ENCODE data around the gene INO80E. TPM values are rescaled to one million over a fixed set of nuclear protein-coding genes. Genes with fewer than 3 reads are reported as not detected.

Gene INO80E
- total and polyA plus RNA-seq, 2 of the 8 experiments (the other 6 are each of a cell fraction or from before 2014, with no cell fraction given) = 43.0 to 91.2 TPM

DNA sequence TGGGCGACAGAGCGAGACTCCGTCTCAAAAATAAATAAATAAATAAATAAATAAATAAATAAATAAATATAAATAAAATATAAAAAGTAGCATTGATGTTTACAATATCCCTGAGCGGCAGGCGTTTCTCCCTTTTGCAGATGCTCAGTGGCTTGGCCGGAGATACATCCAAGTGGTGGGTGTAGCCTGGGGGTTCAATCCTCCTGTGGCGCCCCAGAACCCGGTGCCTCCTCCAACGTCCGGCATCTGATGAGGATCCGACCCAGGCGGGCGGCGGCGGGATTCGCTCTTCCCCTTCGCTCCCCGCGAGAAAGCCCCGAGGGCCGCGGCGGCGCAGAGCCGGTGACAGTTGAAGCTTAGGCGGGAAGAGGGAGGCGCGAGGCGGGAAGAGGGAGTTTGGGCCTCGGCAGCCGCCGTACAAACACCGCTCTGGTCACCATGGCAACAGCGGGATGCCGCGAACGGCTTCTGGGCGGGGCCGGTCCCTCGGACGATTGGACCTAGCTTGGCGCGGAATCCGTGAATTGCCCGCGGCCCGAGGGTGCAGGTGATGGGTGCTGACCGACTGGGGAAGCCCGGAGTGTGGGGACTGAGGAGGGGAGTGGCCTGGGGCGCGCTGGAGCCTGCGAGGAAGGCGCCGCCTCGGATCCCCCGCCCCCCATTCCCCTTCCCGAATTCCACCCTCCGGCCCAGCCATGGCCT lies 56.8 kb downstream of the INO80E start (continued):
- TF ChIP-seq, protein P1, sequence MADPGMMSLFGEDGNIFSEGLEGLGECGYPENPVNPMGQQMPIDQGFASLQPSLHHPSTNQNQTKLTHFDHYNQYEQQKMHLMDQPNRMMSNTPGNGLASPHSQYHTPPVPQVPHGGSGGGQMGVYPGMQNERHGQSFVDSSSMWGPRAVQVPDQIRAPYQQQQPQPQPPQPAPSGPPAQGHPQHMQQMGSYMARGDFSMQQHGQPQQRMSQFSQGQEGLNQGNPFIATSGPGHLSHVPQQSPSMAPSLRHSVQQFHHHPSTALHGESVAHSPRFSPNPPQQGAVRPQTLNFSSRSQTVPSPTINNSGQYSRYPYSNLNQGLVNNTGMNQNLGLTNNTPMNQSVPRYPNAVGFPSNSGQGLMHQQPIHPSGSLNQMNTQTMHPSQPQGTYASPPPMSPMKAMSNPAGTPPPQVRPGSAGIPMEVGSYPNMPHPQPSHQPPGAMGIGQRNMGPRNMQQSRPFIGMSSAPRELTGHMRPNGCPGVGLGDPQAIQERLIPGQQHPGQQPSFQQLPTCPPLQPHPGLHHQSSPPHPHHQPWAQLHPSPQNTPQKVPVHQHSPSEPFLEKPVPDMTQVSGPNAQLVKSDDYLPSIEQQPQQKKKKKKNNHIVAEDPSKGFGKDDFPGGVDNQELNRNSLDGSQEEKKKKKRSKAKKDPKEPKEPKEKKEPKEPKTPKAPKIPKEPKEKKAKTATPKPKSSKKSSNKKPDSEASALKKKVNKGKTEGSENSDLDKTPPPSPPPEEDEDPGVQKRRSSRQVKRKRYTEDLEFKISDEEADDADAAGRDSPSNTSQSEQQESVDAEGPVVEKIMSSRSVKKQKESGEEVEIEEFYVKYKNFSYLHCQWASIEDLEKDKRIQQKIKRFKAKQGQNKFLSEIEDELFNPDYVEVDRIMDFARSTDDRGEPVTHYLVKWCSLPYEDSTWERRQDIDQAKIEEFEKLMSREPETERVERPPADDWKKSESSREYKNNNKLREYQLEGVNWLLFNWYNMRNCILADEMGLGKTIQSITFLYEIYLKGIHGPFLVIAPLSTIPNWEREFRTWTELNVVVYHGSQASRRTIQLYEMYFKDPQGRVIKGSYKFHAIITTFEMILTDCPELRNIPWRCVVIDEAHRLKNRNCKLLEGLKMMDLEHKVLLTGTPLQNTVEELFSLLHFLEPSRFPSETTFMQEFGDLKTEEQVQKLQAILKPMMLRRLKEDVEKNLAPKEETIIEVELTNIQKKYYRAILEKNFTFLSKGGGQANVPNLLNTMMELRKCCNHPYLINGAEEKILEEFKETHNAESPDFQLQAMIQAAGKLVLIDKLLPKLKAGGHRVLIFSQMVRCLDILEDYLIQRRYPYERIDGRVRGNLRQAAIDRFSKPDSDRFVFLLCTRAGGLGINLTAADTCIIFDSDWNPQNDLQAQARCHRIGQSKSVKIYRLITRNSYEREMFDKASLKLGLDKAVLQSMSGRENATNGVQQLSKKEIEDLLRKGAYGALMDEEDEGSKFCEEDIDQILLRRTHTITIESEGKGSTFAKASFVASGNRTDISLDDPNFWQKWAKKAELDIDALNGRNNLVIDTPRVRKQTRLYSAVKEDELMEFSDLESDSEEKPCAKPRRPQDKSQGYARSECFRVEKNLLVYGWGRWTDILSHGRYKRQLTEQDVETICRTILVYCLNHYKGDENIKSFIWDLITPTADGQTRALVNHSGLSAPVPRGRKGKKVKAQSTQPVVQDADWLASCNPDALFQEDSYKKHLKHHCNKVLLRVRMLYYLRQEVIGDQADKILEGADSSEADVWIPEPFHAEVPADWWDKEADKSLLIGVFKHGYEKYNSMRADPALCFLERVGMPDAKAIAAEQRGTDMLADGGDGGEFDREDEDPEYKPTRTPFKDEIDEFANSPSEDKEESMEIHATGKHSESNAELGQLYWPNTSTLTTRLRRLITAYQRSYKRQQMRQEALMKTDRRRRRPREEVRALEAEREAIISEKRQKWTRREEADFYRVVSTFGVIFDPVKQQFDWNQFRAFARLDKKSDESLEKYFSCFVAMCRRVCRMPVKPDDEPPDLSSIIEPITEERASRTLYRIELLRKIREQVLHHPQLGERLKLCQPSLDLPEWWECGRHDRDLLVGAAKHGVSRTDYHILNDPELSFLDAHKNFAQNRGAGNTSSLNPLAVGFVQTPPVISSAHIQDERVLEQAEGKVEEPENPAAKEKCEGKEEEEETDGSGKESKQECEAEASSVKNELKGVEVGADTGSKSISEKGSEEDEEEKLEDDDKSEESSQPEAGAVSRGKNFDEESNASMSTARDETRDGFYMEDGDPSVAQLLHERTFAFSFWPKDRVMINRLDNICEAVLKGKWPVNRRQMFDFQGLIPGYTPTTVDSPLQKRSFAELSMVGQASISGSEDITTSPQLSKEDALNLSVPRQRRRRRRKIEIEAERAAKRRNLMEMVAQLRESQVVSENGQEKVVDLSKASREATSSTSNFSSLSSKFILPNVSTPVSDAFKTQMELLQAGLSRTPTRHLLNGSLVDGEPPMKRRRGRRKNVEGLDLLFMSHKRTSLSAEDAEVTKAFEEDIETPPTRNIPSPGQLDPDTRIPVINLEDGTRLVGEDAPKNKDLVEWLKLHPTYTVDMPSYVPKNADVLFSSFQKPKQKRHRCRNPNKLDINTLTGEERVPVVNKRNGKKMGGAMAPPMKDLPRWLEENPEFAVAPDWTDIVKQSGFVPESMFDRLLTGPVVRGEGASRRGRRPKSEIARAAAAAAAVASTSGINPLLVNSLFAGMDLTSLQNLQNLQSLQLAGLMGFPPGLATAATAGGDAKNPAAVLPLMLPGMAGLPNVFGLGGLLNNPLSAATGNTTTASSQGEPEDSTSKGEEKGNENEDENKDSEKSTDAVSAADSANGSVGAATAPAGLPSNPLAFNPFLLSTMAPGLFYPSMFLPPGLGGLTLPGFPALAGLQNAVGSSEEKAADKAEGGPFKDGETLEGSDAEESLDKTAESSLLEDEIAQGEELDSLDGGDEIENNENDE (IDR thresholded peaks at IDR 0.05; ENCODE audit: insufficient replicate concordance, low read length) = no peak
- TF ChIP-seq EGR1 (IDR thresholded peaks at IDR 0.05; ENCODE audit: borderline replicate concordance, low read depth, low read length) = no peak
- no peak for TF ChIP-seq SP4 (IDR thresholded peaks at IDR 0.05; ENCODE audit: low read length)
- peak; percentile 37 for TF ChIP-seq ASH2L (IDR thresholded peaks at IDR 0.05; ENCODE audit: low read length)
- TF ChIP-seq RBBP5 (IDR thresholded peaks at IDR 0.05; ENCODE audit: borderline replicate concordance, low read depth, low read length) = 0 out of 2 replicates have a peak, but pooled peaks have one; percentile 30
